D341Med (cell line): Measurements from ENCODE around the gene SAMD9.
"Not testable (repeated sequence)": the region's sequence is repeated elsewhere in the genome, so short reads cannot be mapped to it uniquely, and the experiment has no call there.

Source experiments
- DNase-seq: peaks from one replicate; pipeline ENCODE4 v3.0.0; 2012; ENCODE audit warnings: low spot score

Gene SAMD9

GRCh38 chr7:93120592-93121549 lies 3.1 kb upstream of the SAMD9 start:
- DNase-seq = no peak

- DNase-seq = no peak
These were observed 1.6 kb upstream of the SAMD9 start for GRCh38 chr7:93119191-93119905.

GRCh38 chr7:93117327-93117726 lies 452 bp downstream of the SAMD9 start:
- DNase-seq = no peak

GRCh38 chr7:93115796-93116195 lies 2.0 kb downstream of the SAMD9 start:
- no peak for DNase-seq

GRCh38 chr7:93108003-93108402 lies 9.8 kb downstream of the SAMD9 start:
- DNase-seq = no peak

- no peak for DNase-seq
These were observed 20.4 kb downstream of the SAMD9 start for GRCh38 chr7:93097388-93097787.

GRCh38 chr7:93092757-93093370 lies 24.9 kb downstream of the SAMD9 start:
- DNase-seq = no peak

GRCh38 chr7:93073357-93073756 lies 44.4 kb downstream of the SAMD9 start:
- not testable (repeated sequence) for DNase-seq

GRCh38 chr7:93062599-93062998 lies 55.2 kb downstream of the SAMD9 start:
- DNase-seq = no peak

GRCh38 chr7:93060865-93061264 lies 56.9 kb downstream of the SAMD9 start:
- DNase-seq = no peak

- DNase-seq = no peak
These were observed 57.8 kb downstream of the SAMD9 start for GRCh38 chr7:93060025-93060424.

GRCh38 chr7:93056621-93057020 lies 61.2 kb downstream of the SAMD9 start:
- DNase-seq = not testable (repeated sequence)

GRCh38 chr7:93055543-93056107 lies 62.2 kb downstream of the SAMD9 start:
- DNase-seq = peak; percentile 52

- DNase-seq = no peak
These were observed 62.8 kb downstream of the SAMD9 start for GRCh38 chr7:93054975-93055374.

GRCh38 chr7:93053949-93054943 lies 63.5 kb downstream of the SAMD9 start:
- DNase-seq = no peak

GRCh38 chr7:93053209-93053948 lies 64.4 kb downstream of the SAMD9 start:
- no peak for DNase-seq

GRCh38 chr7:93051660-93052059 lies 66.1 kb downstream of the SAMD9 start:
- no peak for DNase-seq
